HG02885 (cell line): ENCODE measurements around the gene BPIFB3.

Source experiments
- ATAC-seq: cut with Tn5 transposase; IDR thresholded peaks from one replicate; pipeline ENCODE4 v1.9.1; 2021; ENCODE audit warnings: mild to moderate bottlenecking; ENCODE audit not compliant: unreplicated experiment, poor library complexity

Gene BPIFB3

GRCh38 chr20:33059741-33060390 lies 6.2 kb downstream of the BPIFB3 start:
- ATAC-seq = no peak

- ATAC-seq = no peak
Observed at GRCh38 chr20:33061658-33062028, 7.9 kb downstream of the BPIFB3 start.

DNA sequence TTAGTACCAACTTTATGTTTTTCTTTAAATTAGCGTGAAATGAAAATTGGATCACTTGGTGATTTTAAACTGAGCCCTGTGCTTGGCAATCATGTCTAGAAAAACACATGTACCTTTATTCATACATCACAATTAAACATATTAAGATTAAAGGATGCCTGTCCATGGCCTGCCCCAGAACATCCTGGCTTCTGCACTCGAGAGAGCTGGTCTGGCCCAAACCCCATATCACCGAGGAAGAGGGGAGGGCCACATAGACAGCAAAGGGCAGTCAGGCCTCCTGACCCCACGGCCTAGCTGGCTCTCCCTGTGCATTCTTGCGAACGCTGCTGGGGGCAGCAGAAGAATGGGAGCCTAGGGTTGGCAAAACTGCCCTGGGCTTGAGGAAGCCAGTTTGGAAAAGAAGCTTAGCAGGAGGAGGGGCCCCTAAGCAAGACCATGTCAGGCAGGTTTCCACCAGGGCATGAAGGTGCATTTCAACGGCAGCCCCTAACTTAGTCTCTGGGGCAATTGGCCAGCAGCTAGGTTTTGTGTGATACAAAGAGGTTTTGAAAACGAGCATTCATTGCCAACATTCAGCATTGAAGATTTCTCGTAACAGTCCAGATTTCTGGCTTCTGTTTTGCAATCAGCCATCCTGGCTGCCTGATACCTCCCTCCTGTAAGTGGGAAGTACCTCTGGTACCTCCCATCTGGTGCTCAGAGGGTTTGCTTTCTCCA lies 8.6 kb downstream of the BPIFB3 start:
- ATAC-seq = no peak

GRCh38 chr20:33062825-33063149 lies 9.1 kb downstream of the BPIFB3 start:
- no peak for ATAC-seq

GRCh38 chr20:33063271-33063670 lies 9.6 kb downstream of the BPIFB3 start:
- no peak for ATAC-seq

DNA sequence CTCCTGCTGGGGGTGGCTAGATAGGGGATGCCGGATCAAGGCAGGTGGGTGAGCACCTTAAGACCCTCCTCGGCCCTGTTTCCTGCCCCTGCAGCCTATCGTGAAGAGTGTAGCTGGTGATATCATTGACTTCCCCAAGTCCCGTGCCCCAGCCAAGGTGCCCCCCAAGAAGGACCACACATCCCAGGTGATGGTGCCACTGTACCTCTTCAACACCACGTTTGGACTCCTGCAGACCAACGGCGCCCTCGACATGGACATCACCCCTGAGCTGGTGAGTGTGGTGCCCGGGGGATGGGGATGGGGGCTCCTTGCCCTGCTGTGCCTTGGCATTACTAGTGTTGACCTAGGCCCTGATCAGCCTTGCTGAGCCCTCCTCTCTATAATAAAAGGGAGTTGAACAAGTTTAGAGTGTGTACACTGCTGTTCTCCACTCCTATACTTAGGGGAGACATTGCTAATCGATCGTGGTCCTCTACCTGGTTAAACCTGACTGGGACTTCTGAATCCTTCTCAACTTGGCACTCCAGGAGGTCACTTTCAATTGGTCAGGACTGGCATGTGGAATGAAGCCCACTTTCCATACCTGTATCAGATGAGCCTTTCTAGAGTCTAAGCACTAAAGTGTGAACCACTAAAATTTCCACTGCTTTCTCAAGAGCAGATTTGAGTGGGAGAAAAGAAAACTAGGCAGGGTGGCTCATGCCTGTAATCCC lies 11.0 kb downstream of the BPIFB3 start:
- no peak for ATAC-seq

DNA sequence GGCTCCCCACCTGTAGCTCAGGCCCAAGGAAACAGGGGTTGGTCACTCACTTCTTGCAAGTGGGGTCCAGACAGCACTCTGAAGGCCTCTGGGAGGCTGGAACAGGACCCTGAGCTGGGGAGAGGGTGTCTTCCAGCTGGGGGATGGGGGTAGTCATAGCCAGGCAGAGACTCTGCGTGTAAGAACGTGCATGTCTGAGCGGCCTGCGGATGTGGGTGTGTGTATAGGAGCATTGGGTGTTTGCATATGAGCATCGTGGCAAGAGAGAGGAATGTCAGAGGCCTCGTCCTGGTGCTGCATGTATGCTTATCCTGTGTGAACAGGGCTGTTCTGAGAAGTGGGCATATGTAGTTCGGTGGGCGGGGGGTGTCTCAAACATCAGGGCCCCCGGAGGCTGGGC lies 12.1 kb downstream of the BPIFB3 start:
- no peak for ATAC-seq

DNA sequence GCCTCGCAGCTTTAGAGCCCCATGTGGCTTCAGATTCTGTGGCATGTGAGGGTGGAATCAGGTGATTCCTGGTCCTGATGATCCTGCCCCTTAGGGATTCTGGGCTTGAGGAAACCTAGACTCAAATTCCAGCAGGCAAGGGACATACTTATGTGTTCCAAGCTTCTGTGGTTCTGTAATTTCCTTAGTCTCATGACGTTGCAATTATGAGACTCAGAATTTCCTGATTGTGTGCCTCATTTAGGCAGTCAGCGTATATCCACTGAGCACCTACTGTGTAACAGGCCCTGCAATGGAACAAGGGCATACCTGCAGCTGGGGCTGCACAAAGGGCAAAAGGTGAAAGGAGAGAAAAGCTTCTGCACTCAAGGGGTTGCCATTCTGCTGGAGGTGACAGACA lies 14.1 kb downstream of the BPIFB3 start:
- no peak for ATAC-seq

- no peak for ATAC-seq
Observed at GRCh38 chr20:33068251-33068939, 14.7 kb downstream of the BPIFB3 start.

GRCh38 chr20:33069673-33070072 lies 16.0 kb downstream of the BPIFB3 start:
- ATAC-seq = no peak

DNA sequence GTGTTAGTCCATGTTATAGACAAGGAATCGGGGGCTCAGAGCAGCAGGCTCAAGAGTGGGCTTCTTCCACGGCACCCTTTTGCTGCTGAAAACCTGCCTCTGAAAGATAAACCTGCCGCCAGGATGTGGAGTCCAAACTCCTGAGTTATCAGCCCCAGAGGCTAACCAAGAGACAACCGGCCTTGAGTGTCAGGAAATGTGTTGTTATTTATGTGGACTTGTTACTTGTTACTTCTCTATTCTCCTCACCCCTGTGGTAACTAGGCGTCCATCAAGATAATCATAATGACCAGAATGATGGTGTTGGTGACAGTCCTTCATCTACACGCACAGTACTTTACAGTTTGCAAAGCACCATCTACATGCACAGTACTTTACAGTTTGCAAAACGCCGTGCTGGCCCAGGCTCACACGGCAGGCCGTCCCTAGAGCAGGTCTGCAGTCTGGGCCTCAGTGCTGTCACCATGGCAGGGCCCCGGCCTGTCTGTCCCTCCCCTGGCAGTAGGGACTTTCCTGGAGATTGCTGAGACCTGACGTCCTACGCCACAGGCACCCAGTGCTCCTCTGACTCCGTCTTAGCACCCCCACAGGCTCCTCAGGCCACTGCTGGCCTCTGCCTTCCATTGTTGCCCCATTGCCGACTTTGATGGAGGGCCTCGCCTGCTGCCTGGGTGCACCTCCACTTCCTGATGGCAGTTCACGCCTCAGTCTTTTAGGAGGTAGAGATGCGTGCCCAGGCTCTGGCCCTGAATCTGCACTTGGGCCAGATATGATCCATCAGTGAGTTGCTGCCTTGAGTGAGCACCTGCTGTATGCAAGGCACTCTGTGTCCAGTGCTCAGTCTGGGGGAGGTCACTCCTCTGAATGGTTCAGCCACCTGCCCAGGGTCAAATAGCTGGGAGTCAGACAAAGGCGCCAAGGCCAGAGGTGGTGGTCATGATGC lies 16.7 kb downstream of the BPIFB3 start:
- ATAC-seq = no peak

DNA sequence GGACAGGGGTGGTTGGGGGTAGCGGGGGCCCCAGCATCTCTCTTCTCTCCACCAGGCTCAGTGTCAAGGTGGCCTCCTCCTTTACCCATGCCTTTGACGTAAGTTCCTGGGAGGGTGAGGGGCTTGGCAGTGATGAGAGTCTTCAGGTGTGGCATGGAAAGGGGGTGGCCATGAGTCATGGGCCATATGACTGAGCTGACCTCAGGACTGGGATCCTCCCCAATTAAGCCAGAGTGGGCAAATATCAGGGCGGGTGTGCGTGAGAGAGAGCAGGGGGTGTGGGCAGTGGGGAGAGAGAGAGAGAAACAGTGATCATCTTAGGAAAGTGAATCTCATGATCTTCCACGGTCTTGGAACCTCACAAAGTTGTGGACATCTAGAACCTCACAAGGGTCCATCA lies 17.5 kb downstream of the BPIFB3 start:
- no peak for ATAC-seq

GRCh38 chr20:33072362-33072761 lies 18.7 kb downstream of the BPIFB3 start:
- ATAC-seq = no peak

DNA sequence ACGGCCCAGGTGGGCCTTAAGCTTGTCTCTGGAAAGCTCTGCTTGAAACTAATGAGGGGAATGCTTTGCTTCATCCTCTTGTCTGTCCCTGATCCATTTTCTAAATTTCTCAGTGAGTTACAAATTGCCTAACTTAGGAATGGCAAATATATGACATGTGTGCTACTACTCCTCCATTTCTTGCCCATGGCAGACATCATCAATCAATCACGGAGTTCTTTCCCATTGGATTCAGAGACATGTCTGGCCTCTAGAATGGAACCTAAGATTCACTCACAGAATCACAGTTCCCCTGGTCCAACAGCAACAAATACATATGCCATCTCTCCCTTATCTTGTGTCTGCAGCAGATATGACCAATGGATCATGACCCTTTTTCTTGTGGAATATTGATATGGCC lies 19.1 kb downstream of the BPIFB3 start:
- no peak for ATAC-seq

DNA sequence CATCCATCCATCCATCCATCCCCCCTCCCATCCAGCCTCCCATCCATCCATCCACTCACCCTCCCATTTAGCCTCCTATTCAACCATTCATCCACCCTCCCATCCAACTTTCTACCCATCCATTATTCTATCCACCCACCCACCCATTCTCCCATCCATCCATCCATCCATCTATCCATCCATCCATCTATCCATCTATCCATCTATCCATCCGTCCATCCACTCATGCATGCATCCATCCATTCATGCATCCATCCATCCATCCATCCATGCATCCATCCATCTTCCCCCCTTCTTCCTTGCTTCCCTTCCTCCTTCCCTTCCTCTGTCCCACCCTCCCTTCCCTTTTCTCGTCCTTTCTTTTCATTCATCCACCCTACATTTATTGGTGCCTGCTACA lies 21.0 kb downstream of the BPIFB3 start:
- no peak for ATAC-seq

DNA sequence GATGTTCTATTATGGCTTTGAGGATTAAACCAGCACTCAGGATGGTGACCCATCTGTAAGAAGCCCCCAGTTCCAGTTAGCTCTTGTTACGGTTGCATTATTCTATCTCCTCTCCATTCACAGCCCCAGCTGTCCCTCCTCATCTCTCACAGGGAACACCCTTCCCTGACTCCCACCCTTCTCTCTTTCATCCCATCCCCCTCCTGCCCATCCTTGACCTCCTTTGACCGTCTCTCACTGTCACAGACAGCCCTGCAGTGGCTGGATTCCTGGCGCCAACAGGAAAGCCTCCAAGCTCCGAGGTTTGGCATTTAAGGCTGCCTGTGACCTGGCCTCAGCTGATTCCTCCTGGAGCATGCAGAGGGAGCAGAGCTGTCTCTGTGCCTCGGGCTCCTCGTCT lies 21.6 kb downstream of the BPIFB3 start:
- ATAC-seq = no peak

GRCh38 chr20:33076662-33077372 lies 23.1 kb downstream of the BPIFB3 start:
- ATAC-seq = no peak

DNA sequence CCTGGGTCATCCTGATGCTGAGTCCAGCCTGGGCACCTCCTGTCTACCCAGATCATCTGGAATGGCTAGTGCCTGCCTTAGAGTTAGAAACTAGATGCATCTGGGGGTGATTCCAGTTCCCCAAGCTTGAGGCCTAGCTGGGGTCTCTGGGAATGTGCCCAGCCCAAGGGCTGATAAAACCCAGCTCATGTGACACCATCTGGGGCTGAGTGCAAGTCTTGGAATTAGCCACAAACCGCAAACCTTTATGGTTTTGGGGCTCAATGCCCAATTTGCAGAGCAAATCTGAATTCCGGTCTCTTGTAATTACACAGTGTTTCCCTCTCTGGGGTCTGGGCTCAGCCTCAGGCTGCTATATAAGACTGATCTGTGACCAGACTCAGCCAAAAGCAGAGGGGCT lies 25.6 kb downstream of the BPIFB3 start, which contains the start of gene BPIFB4:
BPIFB4 (plus strand) TSS at position 385 of the 400 bp plus-strand sequence. CDS start 1,884 bp downstream, outside the sequence.
- ATAC-seq = no peak

- ATAC-seq = no peak
Observed at GRCh38 chr20:33081411-33082154, 27.9 kb downstream of the BPIFB3 start.
